ENCODE results near the gene ZNF28. TPM values are rescaled to one million over a fixed set of nuclear protein-coding genes. Genes with fewer than 3 reads are reported as not detected.
"Not testable (repeated sequence)": the region's sequence is repeated elsewhere in the genome, so short reads cannot be mapped to it uniquely, and the experiment has no call there.

The ZNF28 gene
- total and polyA plus RNA-seq, 2 of the 4 experiments (the other 2 are of a cell fraction): 4.4 to 24.7 TPM

GRCh38 chr19:52809801-52810200 lies 11.6 kb downstream of the ZNF28 start:
- no peak overlapping the region for H2BK15ac ChIP-seq (ENCODE audit: low read depth, low read length)
- H3K27ac ChIP-seq (ENCODE audit: insufficient read depth, low read length): no peak overlapping the region
- no peak overlapping the region for H2BK5ac ChIP-seq (ENCODE audit: low read depth, low read length, poor library complexity, severe bottlenecking)
- DNase-seq (no peak), ATAC-seq (ENCODE audit: low read depth) (no peak)
- POLR2A ChIA-PET (ENCODE audit: unreplicated experiment): no interaction called here
- TF ChIP-seq MAFK (IDR thresholded peaks at IDR 0.05; ENCODE audit: low read depth, low read length) (no peak), NFE2L2 (IDR thresholded peaks at IDR 0.05; ENCODE audit: low read depth, low read length) (no peak), FOS (IDR thresholded peaks at IDR 0.05; ENCODE audit: low read depth, low read length) (no peak), POLR2A (IDR thresholded peaks at IDR 0.05; ENCODE audit: low read depth, low read length) (no peak), SMC3 (IDR thresholded peaks at IDR 0.05; ENCODE audit: low read depth, low read length) (no peak), MAZ (IDR thresholded peaks at IDR 0.05; ENCODE audit: borderline replicate concordance, low read depth, low read length) (no peak)
- H3K36me3 ChIP-seq (ENCODE audit: control insufficient read depth, insufficient read depth, low read length): peaks cover 37% of the 10 kb centered on the region
- no peak overlapping the region for H2BK20ac ChIP-seq (ENCODE audit: low read depth, low read length)
- H2AK5ac ChIP-seq (ENCODE audit: low read depth, low read length): no peak overlapping the region
- no peak overlapping the region for H4K91ac ChIP-seq (ENCODE audit: insufficient read depth, low read depth, low read length)
- H3K4ac ChIP-seq (ENCODE audit: low read depth, low read length): no peak overlapping the region
- H3K4me1 ChIP-seq (ENCODE audit: control insufficient read depth, insufficient read depth, low read length): no peaks in the 10 kb centered on the region
- H3K23ac ChIP-seq (ENCODE audit: low read depth, low read length): no peak overlapping the region
- H3K27me3 ChIP-seq (ENCODE audit: control insufficient read depth, insufficient read depth, low read length): no peaks in the 10 kb centered on the region
- intact Hi-C loops (cut with micrococcal nuclease): no loop called here
- no peak overlapping the region for H3K18ac ChIP-seq (ENCODE audit: low read depth, low read length)
- no peak overlapping the region for H2AK9ac ChIP-seq (replicated peaks; ENCODE audit: low read depth, low read length, poor library complexity)
- H3K4me2 ChIP-seq (ENCODE audit: low read depth, low read length): no peak overlapping the region
- no peak overlapping the region for H4K8ac ChIP-seq (ENCODE audit: low read depth in 2 of 2, low read length in 2 of 2)
- peaks cover 36% of the 10 kb centered on the region for H3K9me3 ChIP-seq (ENCODE audit: control insufficient read depth, insufficient read depth, low read length)
- no peak overlapping the region for H4K5ac ChIP-seq (ENCODE audit: low read depth, low read length)
- in situ Hi-C loops (cut with MboI; ENCODE audit: low sequenced_read_pairs): no loop called here
- H3K56ac ChIP-seq (ENCODE audit: extremely low read depth, insufficient read depth, low read length): no peak overlapping the region
- H2AFZ ChIP-seq (replicated peaks; ENCODE audit: low read length, poor library complexity): no peak overlapping the region
- WGBS, 2 experiments (ENCODE audit: extremely low coverage in 2 of 2, insufficient read length in 1 of 2): 97% methylated on average over 5 of the region's 32 CpGs; no CpG with 5 or more reads in 1 of the 2 experiments
- no peak overlapping the region for H2BK120ac ChIP-seq (ENCODE audit: low read depth, low read length)
- no TSS peak for BruUV-seq (replicated peaks)
- dilution Hi-C loops (cut with HindIII; ENCODE audit: low sequenced_read_pairs, unreplicated experiment): no loop called here
- H3K9me1 ChIP-seq (ENCODE audit: insufficient read depth, low read length): no peaks in the 10 kb centered on the region
- H4K20me1 ChIP-seq (ENCODE audit: insufficient read depth, low read length): no peaks in the 10 kb centered on the region
- H3K4me3 ChIP-seq (ENCODE audit: insufficient read depth, low read depth, low read length): no peak overlapping the region
- no peak overlapping the region for H3K14ac ChIP-seq (replicated peaks; ENCODE audit: low read depth, low read length)
- H3K79me1 ChIP-seq (ENCODE audit: low read depth in 1 of 2, low read length in 2 of 2): no peaks in the 10 kb centered on the region
- no peak overlapping the region for H3K9ac ChIP-seq (ENCODE audit: low read depth, low read length)
- CTCF ChIA-PET: no interaction called here

GRCh38 chr19:52799950-52800640 lies 21.3 kb downstream of the ZNF28 start:
- in situ Hi-C loops (cut with MboI; ENCODE audit: low sequenced_read_pairs); H4K20me1 ChIP-seq (ENCODE audit: insufficient read depth, low read length); POLR2A ChIA-PET (ENCODE audit: unreplicated experiment); H3K4me3 ChIP-seq (ENCODE audit: insufficient read depth, low read depth, low read length); H4K91ac ChIP-seq (ENCODE audit: insufficient read depth, low read depth, low read length); H4K5ac ChIP-seq (ENCODE audit: low read depth, low read length); H2AK9ac ChIP-seq (replicated peaks; ENCODE audit: low read depth, low read length, poor library complexity); BruUV-seq (replicated peaks); H4K8ac ChIP-seq (ENCODE audit: low read depth in 2 of 2, low read length in 2 of 2); H2AFZ ChIP-seq (replicated peaks; ENCODE audit: low read length, poor library complexity); H3K79me1 ChIP-seq (ENCODE audit: low read depth in 1 of 2, low read length in 2 of 2); H3K56ac ChIP-seq (ENCODE audit: extremely low read depth, insufficient read depth, low read length); H3K4ac ChIP-seq (ENCODE audit: low read depth, low read length); H3K27me3 ChIP-seq (ENCODE audit: control insufficient read depth, insufficient read depth, low read length); H2BK15ac ChIP-seq (ENCODE audit: low read depth, low read length); dilution Hi-C loops (cut with HindIII; ENCODE audit: low sequenced_read_pairs, unreplicated experiment); ATAC-seq (ENCODE audit: low read depth); H3K14ac ChIP-seq (replicated peaks; ENCODE audit: low read depth, low read length); H3K4me2 ChIP-seq (ENCODE audit: low read depth, low read length); DNase-seq; H3K9me1 ChIP-seq (ENCODE audit: insufficient read depth, low read length); CTCF ChIA-PET; H2BK5ac ChIP-seq (ENCODE audit: low read depth, low read length, poor library complexity, severe bottlenecking); H3K4me1 ChIP-seq (ENCODE audit: control insufficient read depth, insufficient read depth, low read length); H3K18ac ChIP-seq (ENCODE audit: low read depth, low read length); H3K27ac ChIP-seq (ENCODE audit: insufficient read depth, low read length); H3K23ac ChIP-seq (ENCODE audit: low read depth, low read length); intact Hi-C loops (cut with micrococcal nuclease); H2BK120ac ChIP-seq (ENCODE audit: low read depth, low read length); H2AK5ac ChIP-seq (ENCODE audit: low read depth, low read length); H2BK20ac ChIP-seq (ENCODE audit: low read depth, low read length); H3K9ac ChIP-seq (ENCODE audit: low read depth, low read length): not testable (repeated sequence)
- Histone ChIP-seq H3K9me3 (ENCODE audit: control insufficient read depth, insufficient read depth, low read length) (peaks cover 71% of the 10 kb centered on the region), H3K36me3 (ENCODE audit: control insufficient read depth, insufficient read depth, low read length) (peaks cover 38% of the 10 kb centered on the region)
- no CpG with 5 or more reads among the region's 9 CpGs for WGBS, 2 experiments (ENCODE audit: extremely low coverage in 2 of 2, insufficient read length in 1 of 2)
